Fibroblast of peridontal ligament (primary cell): ENCODE results near the gene OR2AG2.
A peak's percentile ranks its signal among the peaks of the same experiment; 100 is the strongest.

Experiments
- DNase-seq: peaks from one replicate; pipeline ENCODE4 v3.0.0-alpha.2; 2010; ENCODE audit errors: extremely low read depth

OR2AG2 gene

GRCh38 chr11:6742260-6742659 lies 29.5 kb downstream of the OR2AG2 start:
- no peak for DNase-seq

DNA sequence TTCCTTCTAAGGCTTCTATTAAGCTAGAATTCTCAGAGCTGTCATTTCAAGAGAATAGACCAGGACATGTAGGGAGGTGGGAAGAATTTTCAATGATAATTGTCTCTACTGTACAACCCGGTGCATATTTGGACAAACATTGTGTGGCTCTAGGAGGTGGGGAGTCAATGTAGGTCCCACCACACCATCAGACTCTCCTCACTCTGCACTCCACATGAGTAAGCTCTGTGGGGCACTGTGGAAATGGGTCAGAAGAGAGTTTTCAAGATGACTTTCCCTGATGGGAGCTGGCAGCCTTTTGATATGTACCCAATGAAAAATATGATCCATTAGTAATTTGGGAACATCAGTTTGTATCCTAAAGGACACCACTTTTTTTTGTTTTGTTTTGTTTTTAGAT lies 33.2 kb downstream of the OR2AG2 start:
- no peak for DNase-seq

DNA sequence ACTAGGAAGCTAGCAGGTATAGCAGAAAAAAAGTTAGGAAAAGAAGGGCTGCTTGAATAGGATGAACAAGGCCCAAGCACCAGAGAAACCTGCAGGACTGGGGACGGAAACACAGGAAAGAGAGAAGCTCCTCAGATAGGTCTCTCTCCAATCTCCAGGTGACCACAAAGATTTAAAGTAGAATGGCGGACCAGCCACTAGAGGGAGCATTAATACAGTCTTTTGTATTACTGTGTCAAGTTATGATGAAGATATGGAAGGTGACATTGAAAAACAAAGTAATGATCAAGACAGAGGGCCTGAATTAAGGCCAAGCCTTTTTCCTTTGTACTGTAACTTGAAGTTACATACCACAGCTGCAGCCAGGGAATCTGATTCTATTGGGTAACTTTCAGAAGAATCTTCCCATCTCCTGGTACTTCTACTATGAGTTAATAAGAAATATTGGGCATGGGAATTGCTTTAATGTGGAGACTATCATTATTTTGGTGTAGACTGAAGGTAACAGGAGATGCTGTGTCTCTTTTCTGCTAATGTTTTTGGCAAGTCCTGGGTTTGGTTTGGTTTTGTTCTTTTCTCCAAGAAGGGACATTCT lies 33.8 kb downstream of the OR2AG2 start:
- DNase-seq: peak; percentile 48

DNA sequence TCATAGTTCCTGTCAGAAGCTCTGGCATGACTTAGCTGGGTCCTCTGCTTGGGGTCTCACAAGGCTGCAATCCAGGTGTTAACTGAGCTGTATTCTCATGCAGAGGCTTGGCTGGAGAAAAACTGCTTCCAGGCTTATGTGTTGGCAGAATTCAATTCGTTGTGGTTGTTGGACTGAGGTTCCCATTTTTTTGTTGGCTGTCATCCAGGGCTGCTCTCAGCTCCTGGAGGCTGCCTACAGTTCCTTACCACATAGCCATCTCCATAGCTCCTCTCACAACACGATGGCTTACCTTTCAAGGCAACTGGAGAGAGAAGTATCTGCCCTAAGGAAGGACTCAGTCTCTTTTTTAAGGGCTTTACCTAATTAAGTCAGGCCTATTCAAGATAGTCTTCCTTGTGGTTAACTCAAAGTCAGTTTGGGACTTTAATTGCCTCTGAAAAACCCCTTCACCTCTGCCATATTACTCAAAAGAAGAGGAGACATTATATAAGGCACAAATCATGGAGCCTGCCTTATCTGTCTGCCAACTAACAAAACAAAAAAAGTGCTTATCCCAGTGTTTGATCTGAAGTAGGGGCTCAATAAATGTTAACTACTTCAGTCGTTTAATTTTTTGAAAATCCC lies 35.2 kb downstream of the OR2AG2 start:
- peak; percentile 5 for DNase-seq

- DNase-seq: no peak
Measured at GRCh38 chr11:6735306-6735705, 36.5 kb downstream of the OR2AG2 start.

DNA sequence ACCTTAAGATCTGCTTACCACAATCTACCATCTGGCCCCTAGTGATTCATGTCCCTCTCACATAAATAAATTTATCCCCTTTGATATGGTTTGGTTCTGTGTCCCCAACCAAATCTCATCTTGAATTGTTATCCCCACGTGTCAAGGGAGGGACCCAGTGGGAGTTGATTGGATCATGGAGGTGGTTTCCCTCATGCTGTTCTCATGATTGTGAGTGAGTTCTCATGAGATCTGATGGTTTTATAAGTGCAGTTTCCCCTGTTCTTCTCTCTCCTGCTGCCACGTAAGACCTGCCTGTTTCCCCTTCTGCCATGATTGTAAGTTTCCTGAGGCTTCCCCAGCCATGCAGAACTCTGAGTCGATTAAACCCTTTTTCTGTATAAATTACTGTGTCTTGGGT lies 37.2 kb downstream of the OR2AG2 start:
- DNase-seq: no peak

DNA sequence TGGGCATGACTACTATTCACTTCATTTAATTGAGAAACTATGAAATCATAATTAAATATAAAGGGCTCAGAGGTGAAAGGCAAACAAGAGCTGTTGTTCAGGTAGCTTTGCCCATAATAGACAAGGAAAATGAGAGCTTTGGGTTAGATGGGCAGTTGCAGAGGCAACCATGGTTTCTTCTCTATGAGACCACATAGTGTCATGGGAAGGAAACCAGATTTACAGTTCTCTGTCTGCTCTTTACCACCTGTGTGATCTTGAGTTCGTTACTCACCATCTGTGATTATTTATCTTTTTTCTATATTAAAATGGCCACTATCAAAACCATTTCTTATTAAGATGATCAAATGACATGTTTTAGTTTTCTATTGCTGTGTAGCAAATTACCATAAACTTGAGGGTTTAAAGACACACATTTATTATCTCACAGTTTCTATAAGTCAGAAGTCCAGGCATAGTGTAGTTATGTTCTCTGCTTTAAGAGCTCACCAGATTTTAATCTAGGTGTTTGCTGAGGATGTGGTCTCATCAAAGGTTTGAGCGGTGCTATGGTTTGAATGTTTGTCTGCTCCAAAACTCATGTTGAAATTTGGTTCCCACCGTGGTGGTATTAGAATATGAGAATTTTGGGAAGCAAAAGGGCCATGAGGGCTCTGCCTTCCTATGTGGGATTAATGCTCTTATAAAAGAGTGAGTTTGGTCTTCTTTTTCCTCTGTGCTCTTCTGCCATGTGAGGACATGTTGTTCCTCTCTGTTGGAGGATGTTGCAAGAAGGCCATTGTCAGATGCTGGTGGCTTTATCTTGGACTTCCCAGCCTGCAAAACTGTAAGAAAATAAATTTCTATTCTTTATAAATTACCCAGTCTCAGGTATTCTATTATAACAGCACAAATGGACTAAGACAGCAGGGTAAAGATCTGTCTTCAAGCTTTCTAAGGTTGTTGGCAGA lies 38.2 kb downstream of the OR2AG2 start:
- no peak for DNase-seq

- no peak for DNase-seq
Measured at GRCh38 chr11:6727971-6728760, 43.6 kb downstream of the OR2AG2 start.

DNA sequence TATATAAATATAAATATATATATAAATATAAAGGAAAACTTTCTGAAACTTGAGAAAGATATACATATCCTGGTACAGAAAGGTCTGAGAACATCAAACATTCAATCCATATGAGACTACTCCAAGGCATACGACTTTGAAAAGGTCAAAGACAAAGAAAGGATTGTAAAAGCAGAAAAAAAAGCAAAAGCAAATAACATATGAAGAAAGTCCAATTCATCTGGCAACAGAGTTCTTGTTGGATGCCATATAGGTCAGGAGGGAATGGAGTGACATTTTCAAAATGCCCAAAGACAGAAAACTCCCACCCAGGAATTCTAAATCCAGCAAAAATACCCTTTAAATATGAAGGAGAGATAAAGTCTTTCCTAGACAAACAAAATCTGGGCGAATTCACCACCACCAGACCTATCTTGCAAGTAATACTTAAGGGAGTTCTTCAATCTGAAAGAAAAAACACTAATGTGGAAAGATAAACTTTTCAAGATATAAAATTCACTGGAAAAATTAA lies 46.3 kb downstream of the OR2AG2 start:
- DNase-seq: no peak

GRCh38 chr11:6724013-6724412 lies 47.8 kb downstream of the OR2AG2 start:
- DNase-seq: no peak

DNA sequence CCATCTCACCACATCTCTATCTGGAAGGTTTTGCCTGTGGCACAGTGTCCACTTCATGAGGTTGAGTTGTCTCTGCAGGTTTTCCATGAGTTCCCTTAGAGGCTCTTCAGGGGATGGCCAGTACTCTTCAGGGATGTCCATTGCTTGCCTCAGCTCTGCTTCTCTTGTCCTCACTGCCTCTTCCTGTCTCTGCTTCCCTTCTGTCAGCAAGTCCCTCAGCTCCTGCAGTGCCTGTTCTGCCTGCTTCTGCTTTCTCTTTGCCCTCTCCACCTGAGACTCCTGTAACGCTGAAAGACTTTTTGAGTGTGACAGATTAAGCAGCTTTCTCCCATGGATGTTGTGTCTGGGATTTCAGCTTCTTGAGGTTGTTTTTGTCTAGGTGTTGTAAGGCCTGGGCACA lies 50.4 kb downstream of the OR2AG2 start:
- DNase-seq: no peak

DNA sequence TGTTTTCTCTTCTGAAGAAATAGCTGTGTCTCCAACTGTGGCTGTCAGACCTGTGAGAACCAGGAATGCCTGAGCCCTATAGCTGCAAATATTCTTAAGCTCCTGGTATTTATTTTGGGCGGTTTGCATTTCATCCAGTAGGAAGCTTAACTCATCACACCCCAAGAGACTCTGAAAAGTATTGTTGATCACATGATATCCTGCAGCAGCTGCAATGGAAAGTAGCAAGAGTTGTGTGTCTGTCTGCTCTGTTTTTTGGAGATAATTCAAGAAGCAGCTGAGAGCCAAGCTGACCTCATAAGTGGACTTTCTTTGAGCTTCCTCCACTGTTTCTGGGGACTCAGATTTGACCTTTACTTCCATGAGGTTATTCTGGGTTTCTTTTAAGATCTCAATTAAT lies 52.2 kb downstream of the OR2AG2 start:
- DNase-seq: peak; percentile 23

DNA sequence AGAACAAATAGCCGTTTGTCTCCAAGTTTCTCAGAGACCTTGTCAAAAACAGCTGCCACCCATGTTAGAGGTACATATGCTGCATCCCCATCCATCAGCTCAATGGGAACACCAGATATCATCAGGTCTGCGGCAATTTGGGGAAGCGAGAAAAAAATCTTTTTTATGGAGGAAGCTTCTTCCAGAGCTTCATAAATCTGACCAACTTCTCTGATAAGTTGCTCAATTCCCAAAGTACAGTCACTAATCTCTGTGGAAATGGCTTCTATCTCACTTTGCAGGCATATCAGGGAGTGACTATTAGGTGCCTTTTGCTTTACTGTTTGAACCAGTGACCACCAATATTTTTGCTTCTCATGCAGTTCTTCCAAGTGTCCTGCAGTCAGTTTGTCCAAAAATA lies 54.4 kb downstream of the OR2AG2 start:
- DNase-seq: no peak
